CD4-positive, alpha-beta T cell (primary cell): ENCODE results near the gene MYBPC3. TPM values are rescaled to one million over a fixed set of nuclear protein-coding genes. Genes with fewer than 3 reads are reported as not detected.
A peak's percentile ranks its signal among the peaks of the same experiment; 100 is the strongest.

Experiments used
- ATAC-seq: fragments of 200-7000 bp; cut with Tn5 transposase; one replicate; pipeline ENCODE4 v1.10.0; 2022; ENCODE audit warnings: mild to moderate bottlenecking; ENCODE audit not compliant: poor library complexity
- CTCF ChIA-PET: fragments of 350-600 bp; sonication (Branson Sonifier 250); formaldehyde crosslinking; loops from one replicate; lab custom pipeline; 2021; ENCODE audit warnings: antibody characterized with exemption, inconsistent platforms; lab: Charles Lee
- POLR2A ChIA-PET: fragments of 350-600 bp; sonication (Branson Sonifier 250); formaldehyde crosslinking; loops from one replicate; lab custom pipeline; 2021; ENCODE audit warnings: antibody characterized with exemption, inconsistent platforms; lab: Charles Lee
- DNase-seq, 14 experiments: peaks; one replicate each; pipeline ENCODE4 v3.0.0-alpha.2; 2013 to 2020; ENCODE audit warnings: mixed read lengths in 2 of 14
- H3K27ac ChIP-seq, 2 donors: one replicate each; pipeline versions ENCODE4 v1.5.1 to v1.7.0; 2013; ENCODE audit warnings: low read length in 2 of 2, low read depth in 1 of 2, mild to moderate bottlenecking in 1 of 2
- H3K27me3 ChIP-seq, 2 experiments: 1 replicate in 1 of 2; 2 replicates in 1 of 2; pipeline versions ENCODE4 v1.6.1 to v1.7.0; 2013; ENCODE audit warnings: low read length in 2 of 2, control low read depth in 1 of 2, mild to moderate bottlenecking in 1 of 2, moderate library complexity in 1 of 2; ENCODE audit not compliant: insufficient read depth in 2 of 2, control insufficient read depth in 1 of 2
- H3K36me3 ChIP-seq: one replicate; pipeline ENCODE4 v1.6.1; 2013; ENCODE audit warnings: low read length, control low read depth; ENCODE audit not compliant: insufficient read depth
- H3K4me1 ChIP-seq: one replicate; pipeline ENCODE4 v1.6.1; 2013; ENCODE audit warnings: low read length, control low read depth; ENCODE audit not compliant: insufficient read depth
- H3K4me3 ChIP-seq: one replicate; pipeline ENCODE4 v1.5.1; 2013; ENCODE audit warnings: mild to moderate bottlenecking, low read length, moderate library complexity
- H3K9me3 ChIP-seq, 2 experiments: 1 replicate in 1 of 2; 2 replicates in 1 of 2; pipeline versions ENCODE4 v1.6.1 to v1.7.0; 2013; ENCODE audit warnings: low read length in 2 of 2, mild to moderate bottlenecking in 2 of 2, control low read depth in 1 of 2, moderate library complexity in 1 of 2; ENCODE audit not compliant: control insufficient read depth in 1 of 2, insufficient read depth in 1 of 2
- H3K27ac Mint-ChIP-seq: one replicate; pipeline ENCODE4 v1.8.0; 2020; ENCODE audit warnings: mixed read lengths
- H3K27me3 Mint-ChIP-seq: one replicate; pipeline ENCODE4 v1.8.0; 2021; ENCODE audit warnings: mixed read lengths
- H3K36me3 Mint-ChIP-seq: one replicate; pipeline ENCODE4 v1.8.0; 2021; ENCODE audit warnings: low read depth, mixed read lengths
- H3K4me1 Mint-ChIP-seq: one replicate; pipeline ENCODE4 v1.8.0; 2021; ENCODE audit warnings: low read depth, mixed read lengths
- H3K4me3 Mint-ChIP-seq: one replicate; pipeline ENCODE4 v1.8.0; 2020; ENCODE audit warnings: mild to moderate bottlenecking, mixed read lengths
- H3K9me3 Mint-ChIP-seq: one replicate; pipeline ENCODE4 v1.8.0; 2020; ENCODE audit warnings: mixed read lengths
- CTCF ChIP-seq: fragments of 200-600 bp; IDR thresholded peaks from one replicate; pipeline ENCODE4 v1.8.0; 2022; ENCODE audit warnings: antibody characterized with exemption, mild to moderate bottlenecking
- intact Hi-C, 2 experiments: fragments of 100-400 bp; cut with DNase I in 1 of 2; cut with micrococcal nuclease in 1 of 2; formaldehyde crosslinking; loops; one replicate each; pipeline versions ENCODE4 v1.15.1 to v1.9.0; 2023 to 2025; cut with DNase I, micrococcal nuclease
- total RNA-seq, 174 experiments: library from RNA in 2 of 174; stranded (reverse) in 2 of 174; gene quantifications; one replicate each; pipeline ENCODE4 v1.2.3 and lab custom pipeline; 2021 to 2026

MYBPC3 gene
- total RNA-seq, 2 experiments from 2014 or later: not detected

- H3K36me3 Mint-ChIP-seq: no peaks in the 10 kb centered on the region
- CTCF ChIA-PET: interaction anchor here (2.4 to 3.1 kb wide), 2 partner anchors 19 kb away, joined by 10 to 12 read pairs; no protein-coding TSS in a partner anchor
- Histone ChIP-seq H3K27me3 (no peaks in the 10 kb centered on the region), H3K27ac (no peak overlapping the region), H3K4me1 (peaks cover 73% of the 10 kb centered on the region), H3K36me3 (peaks cover 2% of the 10 kb centered on the region), H3K4me3 (no peak overlapping the region), H3K9me3 (no peaks in the 10 kb centered on the region)
- H3K4me3 Mint-ChIP-seq: no peak overlapping the region
- H3K4me1 Mint-ChIP-seq: peaks cover 58% of the 10 kb centered on the region
- ATAC-seq: no peak
- peak in 2 of 14 experiments; percentile 45 to 47 for DNase-seq
- H3K27me3 Mint-ChIP-seq: no peaks in the 10 kb centered on the region
- no peak for TF ChIP-seq CTCF
- intact Hi-C loops: loop anchor here in 1 of 2 experiments (2.0 kb wide), 1 partner anchor 19 kb away; no protein-coding TSS in a partner anchor
- peak overlapping the region; percentile 94 for H3K27ac Mint-ChIP-seq
- H3K9me3 Mint-ChIP-seq: no peaks in the 10 kb centered on the region
- POLR2A ChIA-PET: interaction anchor here (0.8 to 1.5 kb wide), 6 partner anchors 14 to 179 kb away, joined by 3 to 6 read pairs (median 3); no protein-coding TSS in a partner anchor
Observed at GRCh38 chr11:47393163-47394049, 40.9 kb upstream of the MYBPC3 start.

GRCh38 chr11:47392546-47393162 lies 40.2 kb upstream of the MYBPC3 start:
- POLR2A ChIA-PET: interaction anchor here (0.6 to 1.2 kb wide), 5 partner anchors 11 to 178 kb away, joined by 3 to 5 read pairs (median 3); no protein-coding TSS in a partner anchor
- intact Hi-C loops: no loop called here
- no peak overlapping the region for H3K27ac ChIP-seq

More at GRCh38 chr11:47392546-47393162, 40.2 kb upstream of the MYBPC3 start:
- TF ChIP-seq CTCF: no peak
- Mint-ChIP-seq H3K9me3 (no peaks in the 10 kb centered on the region), H3K4me1 (peaks cover 55% of the 10 kb centered on the region), H3K36me3 (no peaks in the 10 kb centered on the region), H3K4me3 (no peak overlapping the region), H3K27me3 (no peaks in the 10 kb centered on the region), H3K27ac (peak overlapping the region; percentile 74)
- CTCF ChIA-PET: interaction anchor here (2.4 to 3.1 kb wide), 2 partner anchors 18 to 19 kb away, joined by 10 to 12 read pairs; no protein-coding TSS in a partner anchor
- Histone ChIP-seq H3K27me3 (no peaks in the 10 kb centered on the region), H3K4me3 (no peak overlapping the region), H3K36me3 (peaks cover 2% of the 10 kb centered on the region), H3K4me1 (peaks cover 73% of the 10 kb centered on the region), H3K9me3 (no peaks in the 10 kb centered on the region)
- DNase-seq (peak in 1 of 14 experiments; percentile 15), ATAC-seq (no peak)
